SKM-1 treated with dmso at 0.1 percent for 144 hours (cell line): Measurements from ENCODE around the gene CLOCK.
"Not testable (repeated sequence)": the region's sequence is repeated elsewhere in the genome, so short reads cannot be mapped to it uniquely, and the experiment has no call there.

Source experiments
- DNase-seq: peaks from one replicate; lab custom pipeline; 2025; ENCODE audit not compliant: unreplicated experiment; lab: John Stamatoyannopoulos, UW

The CLOCK gene

GRCh38 chr4:55546756-55547465 lies at the start of gene CLOCK:
Gene CLOCK (minus strand): TSS chr4:55546909. CDS start chr4:55482785, 64,124 bp downstream.
- DNase-seq: peak; percentile 76

DNA sequence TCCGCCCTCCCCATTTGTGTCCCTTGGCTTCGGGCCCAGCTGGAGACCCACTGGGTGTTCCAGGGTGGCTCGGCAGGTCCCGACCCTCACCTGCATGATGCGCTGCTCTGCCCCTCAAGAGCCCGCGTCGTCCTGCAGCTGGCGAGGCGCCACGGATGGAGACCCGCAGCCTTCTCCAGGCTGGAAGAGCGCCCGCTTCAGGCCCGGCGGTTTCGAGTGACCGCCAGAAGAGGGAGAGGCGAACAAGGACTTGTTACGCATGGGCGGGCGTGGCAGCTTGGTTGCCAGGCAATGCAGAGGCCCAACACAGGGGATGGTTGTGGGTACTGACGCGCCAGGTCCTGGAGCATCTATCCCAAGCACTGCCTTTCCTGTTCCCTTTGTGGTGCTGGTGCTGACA lies 45.3 kb upstream of the CLOCK start, which contains the start of gene PDCL2:
PDCL2 (minus strand) TSS at position 232 of the 400 bp plus-strand sequence; CDS start at position 96, 136 bp downstream.
- DNase-seq: no peak

DNA sequence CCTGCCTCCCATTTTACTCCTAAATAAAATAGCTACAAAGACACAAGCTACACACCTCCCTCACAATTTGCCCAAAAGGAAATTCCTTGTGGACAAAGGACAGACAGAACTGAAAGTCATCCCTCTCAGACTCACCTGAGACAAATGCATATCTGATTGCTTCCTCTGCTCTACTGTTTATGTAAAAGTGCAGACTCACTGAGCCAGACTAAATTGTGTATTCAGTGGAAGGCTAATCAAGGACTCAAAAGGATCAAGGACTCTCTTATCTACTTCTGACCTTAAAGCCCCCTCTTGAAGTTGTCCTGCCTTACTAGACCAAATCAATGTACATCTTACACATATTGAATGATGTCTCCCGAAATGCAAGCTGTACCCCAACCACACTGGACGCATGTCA lies 41.5 kb upstream of the CLOCK start:
- DNase-seq: no peak

DNA sequence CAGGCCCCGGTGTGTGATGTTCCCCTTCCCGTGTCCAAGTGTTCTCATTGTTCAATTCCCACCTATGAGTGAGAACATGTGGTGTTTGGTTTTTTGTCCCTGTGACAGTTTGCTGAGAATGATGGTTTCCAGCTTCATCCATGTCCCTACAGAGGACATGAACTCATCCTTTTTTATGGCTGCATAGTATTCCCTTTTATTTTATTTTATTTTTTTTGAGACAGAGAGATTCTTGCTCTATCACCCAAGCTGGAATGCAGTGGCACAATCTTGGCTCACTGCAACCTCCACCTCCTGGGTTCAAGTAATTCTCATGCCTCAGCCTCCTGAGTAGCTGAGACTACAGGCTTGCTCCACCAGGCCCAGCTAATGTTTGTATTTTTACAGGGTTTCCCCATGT lies 36.1 kb upstream of the CLOCK start:
- DNase-seq: not testable (repeated sequence)

DNA sequence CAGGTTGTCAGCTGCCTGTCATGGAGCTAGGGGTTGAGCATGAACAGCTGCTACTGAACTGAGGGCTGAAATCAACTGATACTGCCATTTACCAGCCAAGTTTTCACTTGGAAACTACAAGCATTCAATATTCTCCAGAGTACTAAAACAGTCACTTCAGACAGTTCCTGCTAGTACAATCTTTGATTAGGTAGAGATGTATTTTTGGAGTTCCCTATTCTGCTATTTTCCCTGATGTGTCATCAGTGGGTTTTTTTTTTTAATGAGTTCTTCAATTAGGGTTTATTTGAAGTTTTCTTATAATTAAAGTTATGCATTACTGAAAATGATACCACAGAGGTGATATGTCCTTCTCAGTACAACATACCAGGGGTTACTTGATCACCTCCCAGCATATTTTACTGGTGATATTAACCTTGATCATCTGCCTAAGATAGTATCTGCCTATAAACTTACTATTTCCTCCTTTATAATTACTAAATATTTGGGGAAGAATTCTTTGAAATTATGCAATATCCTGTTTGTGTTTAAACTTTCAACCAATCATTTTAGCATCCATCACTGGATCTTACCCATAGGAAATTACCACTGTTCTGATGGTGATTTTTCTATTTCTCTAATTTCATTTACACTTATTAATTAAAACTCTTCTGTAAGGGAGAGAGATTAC lies 31.8 kb upstream of the CLOCK start:
- no peak for DNase-seq

- DNase-seq: no peak
Observed at GRCh38 chr4:55575513-55575912, 28.8 kb upstream of the CLOCK start.

- DNase-seq: no peak
Observed at GRCh38 chr4:55574252-55574651, 27.5 kb upstream of the CLOCK start.

GRCh38 chr4:55571806-55572205 lies 25.1 kb upstream of the CLOCK start:
- no peak for DNase-seq

- DNase-seq: no peak
Observed at GRCh38 chr4:55568905-55569504, 22.3 kb upstream of the CLOCK start.

- DNase-seq: peak; percentile 31
Observed at GRCh38 chr4:55561889-55562288, 15.2 kb upstream of the CLOCK start.

GRCh38 chr4:55560096-55560495 lies 13.4 kb upstream of the CLOCK start:
- no peak for DNase-seq

DNA sequence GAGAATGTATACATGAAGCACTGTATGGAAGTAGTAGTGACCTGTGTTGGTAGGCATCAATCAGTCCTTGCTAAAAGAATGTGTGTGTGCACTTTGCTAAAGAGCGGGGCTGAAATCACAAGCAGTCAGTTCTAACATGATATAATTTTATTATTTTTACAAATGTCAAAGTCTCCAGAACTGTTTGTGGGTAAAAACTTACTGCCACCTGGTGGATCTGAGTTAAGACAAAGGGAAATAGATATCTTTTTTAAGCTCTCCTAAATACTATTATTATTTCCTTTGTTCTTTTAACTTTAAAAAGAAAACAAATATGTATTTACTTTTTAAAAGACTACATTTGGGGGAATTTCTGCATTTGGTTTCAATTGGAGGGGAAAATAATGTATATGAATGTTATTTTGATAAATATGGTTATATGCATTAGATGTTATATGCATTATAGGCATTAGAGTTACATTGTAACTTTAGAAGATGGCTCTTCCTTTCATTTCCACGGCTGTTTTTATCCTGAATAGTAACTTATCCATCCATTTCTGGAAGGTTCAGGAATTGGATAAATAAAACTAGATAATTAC lies 7.8 kb upstream of the CLOCK start:
- DNase-seq: no peak

GRCh38 chr4:55553441-55554201 lies 6.9 kb upstream of the CLOCK start:
- no peak for DNase-seq

DNA sequence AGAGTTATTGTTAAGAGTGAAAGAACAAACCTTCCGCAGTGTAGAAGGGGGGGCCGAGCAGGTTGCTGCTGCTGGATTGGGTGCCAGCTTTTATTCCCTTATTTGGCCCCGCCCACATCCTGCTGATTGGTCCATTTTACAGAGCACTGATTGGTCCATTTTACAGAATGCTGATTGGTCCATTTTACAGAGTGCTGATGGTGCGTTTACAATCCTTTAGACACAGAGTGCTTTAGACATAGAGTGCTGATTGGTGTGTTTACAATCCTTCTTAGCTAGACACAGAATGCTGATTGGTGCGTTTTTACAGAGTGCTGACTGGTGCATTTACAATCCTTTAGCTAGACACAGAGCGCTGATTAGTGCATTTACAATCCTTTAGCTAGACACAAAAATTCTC lies 5.3 kb upstream of the CLOCK start:
- not testable (repeated sequence) for DNase-seq

DNA sequence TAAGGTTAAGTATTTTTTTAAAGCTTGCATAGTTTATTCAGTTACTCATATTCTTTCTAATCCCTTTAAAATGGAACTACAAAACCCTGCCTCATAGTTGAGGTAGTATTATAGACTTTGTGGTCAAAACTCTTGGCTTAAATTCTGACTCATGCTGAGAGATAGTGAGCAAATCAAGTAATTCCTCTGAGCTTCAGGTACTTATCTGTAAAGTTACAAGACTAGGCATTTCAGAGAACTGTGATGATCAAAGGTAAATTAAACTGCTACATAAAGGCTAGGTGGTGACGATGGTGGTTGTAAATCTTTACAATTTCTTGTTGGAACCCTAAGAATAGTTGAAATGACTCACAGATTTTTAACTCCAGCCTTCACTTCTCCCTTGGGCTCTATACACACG lies 3.2 kb upstream of the CLOCK start:
- no peak for DNase-seq

GRCh38 chr4:55547918-55548317 lies 1.2 kb upstream of the CLOCK start:
- DNase-seq: no peak

GRCh38 chr4:55547466-55547770 lies 709 bp upstream of the CLOCK start:
- DNase-seq: no peak

GRCh38 chr4:55546506-55546755 lies 278 bp downstream of the CLOCK start:
- DNase-seq: no peak

DNA sequence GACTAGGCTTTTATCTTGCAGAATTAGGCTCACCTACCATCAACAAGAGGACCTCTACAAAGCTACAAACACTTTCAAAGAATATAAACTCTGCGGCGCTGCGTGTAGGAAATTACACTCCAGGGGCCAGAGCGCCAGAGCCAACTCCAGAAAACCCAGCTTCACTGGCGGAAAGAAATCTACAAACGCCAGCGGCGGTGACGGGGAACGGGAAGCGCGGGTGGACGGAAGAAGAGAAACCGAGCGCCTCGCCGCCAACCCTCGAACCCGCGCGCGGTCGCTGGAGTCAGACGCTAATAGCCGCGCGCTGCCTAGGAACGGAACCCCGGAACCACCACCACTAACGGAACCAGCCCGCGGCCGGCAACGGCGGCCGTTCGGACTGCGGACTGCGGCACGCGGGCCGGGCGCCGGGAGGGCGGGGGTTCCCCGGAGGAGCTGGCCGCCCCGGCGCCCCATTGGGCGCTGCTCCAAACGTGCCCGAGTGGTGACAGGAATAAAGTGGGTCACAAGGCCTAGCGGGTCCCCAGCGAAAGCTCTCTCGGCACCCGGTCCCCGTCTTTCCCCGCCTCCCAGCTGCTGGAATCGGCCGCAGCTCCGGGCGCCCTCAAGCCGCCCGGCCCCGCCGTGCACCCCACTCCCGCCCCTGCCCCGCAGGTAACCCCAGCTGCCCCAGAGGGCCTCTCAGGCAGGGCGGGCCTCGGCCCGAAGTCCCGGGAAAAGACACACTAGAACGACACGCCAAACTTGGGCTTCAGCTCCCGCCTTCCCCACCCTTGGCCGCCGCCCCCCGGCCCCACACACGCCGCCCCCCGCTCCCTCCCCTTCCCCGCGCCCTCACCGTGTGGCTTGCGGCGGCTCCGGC lies 836 bp downstream of the CLOCK start:
- peak; percentile 78 for DNase-seq

DNA sequence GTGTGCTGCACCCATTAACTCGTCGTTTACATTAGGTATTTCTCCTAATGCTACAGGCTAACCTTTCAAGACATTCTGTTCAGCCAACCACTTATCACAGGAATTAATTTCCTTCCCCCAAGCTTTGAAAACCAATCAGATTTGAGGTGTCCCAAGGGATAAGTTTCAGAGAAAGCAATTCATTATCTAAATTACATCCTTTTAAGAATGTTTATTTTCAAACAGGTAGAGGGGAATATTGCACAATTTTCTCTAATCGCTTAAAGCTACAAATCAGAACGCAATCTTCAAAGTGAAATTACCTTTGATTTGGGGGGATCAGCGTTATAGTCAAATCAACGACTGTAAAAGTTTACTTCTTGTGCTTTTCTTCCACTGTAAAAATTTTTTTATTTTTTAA lies 1.6 kb downstream of the CLOCK start:
- DNase-seq: no peak

DNA sequence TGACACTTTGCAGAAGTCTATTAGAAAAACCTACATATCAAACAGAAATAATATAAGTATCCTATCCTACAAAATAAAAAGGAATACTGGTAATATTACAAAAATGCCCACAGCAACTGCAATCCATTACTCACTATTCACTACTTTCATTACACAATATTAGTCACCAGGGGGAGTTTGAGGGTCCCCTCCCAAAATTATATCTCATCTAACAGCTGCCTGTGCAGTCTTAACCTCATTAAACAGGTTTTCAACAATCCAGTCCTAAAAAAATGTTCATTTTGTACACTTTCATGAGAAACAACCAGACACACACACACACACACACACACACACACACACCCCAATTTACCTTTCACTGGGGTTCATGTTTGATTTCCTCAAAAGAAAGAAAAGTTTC lies 2.9 kb downstream of the CLOCK start:
- DNase-seq: no peak
